ENCODE measurements around the gene HMG20A. TPM values are rescaled to one million over a fixed set of nuclear protein-coding genes. Genes with fewer than 3 reads are reported as not detected.
"Not testable (repeated sequence)": the region's sequence is repeated elsewhere in the genome, so short reads cannot be mapped to it uniquely, and the experiment has no call there.

The HMG20A gene
- polyA plus RNA-seq, 4 donors: 56.2 to 71.0 (median 64.3) TPM

GRCh38 chr15:77406173-77406759 is 14.4 kb upstream of the HMG20A start:
- not testable (repeated sequence) for DNase-seq (ENCODE audit: low read depth in 4 of 4, low spot score in 3 of 4)

- no peak for DNase-seq (ENCODE audit: low read depth in 4 of 4, low spot score in 3 of 4)
Measured at GRCh38 chr15:77406846-77407245, 13.8 kb upstream of the HMG20A start.

- no peak for DNase-seq (ENCODE audit: low read depth in 4 of 4, low spot score in 3 of 4)
Measured at GRCh38 chr15:77409259-77410156, 11.2 kb upstream of the HMG20A start.

- not testable (repeated sequence) for DNase-seq (ENCODE audit: low read depth in 4 of 4, low spot score in 3 of 4)
Measured at GRCh38 chr15:77410157-77410500, 10.6 kb upstream of the HMG20A start.

GRCh38 chr15:77410701-77411618 is 9.7 kb upstream of the HMG20A start:
- DNase-seq (ENCODE audit: low read depth in 4 of 4, low spot score in 3 of 4): no peak

GRCh38 chr15:77411619-77411976 is 9.1 kb upstream of the HMG20A start:
- DNase-seq (ENCODE audit: low read depth in 4 of 4, low spot score in 3 of 4): no peak

- DNase-seq (ENCODE audit: low read depth in 4 of 4, low spot score in 3 of 4): no peak
Measured at GRCh38 chr15:77412972-77413698, 7.6 kb upstream of the HMG20A start.

GRCh38 chr15:77413699-77414349 is 6.9 kb upstream of the HMG20A start:
- no peak for DNase-seq (ENCODE audit: low read depth in 4 of 4, low spot score in 3 of 4)

- no peak for DNase-seq (ENCODE audit: low read depth in 4 of 4, low spot score in 3 of 4)
Measured at GRCh38 chr15:77414789-77415442, 5.8 kb upstream of the HMG20A start.

- no peak for DNase-seq (ENCODE audit: low read depth in 4 of 4, low spot score in 3 of 4)
Measured at GRCh38 chr15:77415450-77416147, 5.1 kb upstream of the HMG20A start.

- DNase-seq (ENCODE audit: low read depth in 4 of 4, low spot score in 3 of 4): no peak
Measured at GRCh38 chr15:77416148-77416455, 4.6 kb upstream of the HMG20A start.

GRCh38 chr15:77416954-77417353 is 3.7 kb upstream of the HMG20A start:
- DNase-seq (ENCODE audit: low read depth in 4 of 4, low spot score in 3 of 4): no peak

GRCh38 chr15:77417602-77418001 is 3.1 kb upstream of the HMG20A start:
- DNase-seq (ENCODE audit: low read depth in 4 of 4, low spot score in 3 of 4): no peak

GRCh38 chr15:77418391-77418965 is 2.2 kb upstream of the HMG20A start:
- no peak for DNase-seq (ENCODE audit: low read depth in 4 of 4, low spot score in 3 of 4)

GRCh38 chr15:77418966-77419835 is 1.5 kb upstream of the HMG20A start:
- peak; percentile 14 to 52 (median 28) for DNase-seq (ENCODE audit: low read depth in 4 of 4, low spot score in 3 of 4)

GRCh38 chr15:77419836-77420609 is 665 bp upstream of the HMG20A start, which contains the start of gene PEAK1:
TSS of gene PEAK1 (minus strand) at chr15:77420104. CDS start at chr15:77181926, 238,178 bp downstream.
- DNase-seq (ENCODE audit: low read depth in 4 of 4, low spot score in 3 of 4): peak; percentile 96 to 99 (median 98)

GRCh38 chr15:77421370-77421700 is 647 bp downstream of the HMG20A start:
- no peak for DNase-seq (ENCODE audit: low read depth in 4 of 4, low spot score in 3 of 4)

Measured in right renal pelvis (tissue), 4 donors.